ENCODE measurements around the gene TNNI2. TPM values are rescaled to one million over a fixed set of nuclear protein-coding genes. Genes with fewer than 3 reads are reported as not detected.

The TNNI2 gene
- polyA plus RNA-seq, 1 donor from 2014 or later = not detected

GRCh38 chr11:1842149-1843097, 3.6 kb downstream of the TNNI2 start:
- H3F3A ChIP-seq (ENCODE audit: insufficient read depth, low read length, poor library complexity, severe bottlenecking) = no peaks in the 10 kb centered on the region
- H3K9ac ChIP-seq (ENCODE audit: low read length) = no peak overlapping the region
- no peak overlapping the region for H3K27ac ChIP-seq (ENCODE audit: low read length)
- no peak overlapping the region for H3K4me2 ChIP-seq (ENCODE audit: low read length)
- H3K36me3 ChIP-seq (ENCODE audit: insufficient read depth, low read length) = no peaks in the 10 kb centered on the region
- TF ChIP-seq MXI1 (conservative IDR thresholded peaks at IDR 0.05; ENCODE audit: poor library complexity, severe bottlenecking) = no peak
- TF ChIP-seq EP300 (conservative IDR thresholded peaks at IDR 0.05; ENCODE audit: poor library complexity, severe bottlenecking) = no peak
- TF ChIP-seq SMC3 (conservative IDR thresholded peaks at IDR 0.05; ENCODE audit: poor library complexity) = no peak
- no peak for TF ChIP-seq CTCF (IDR thresholded peaks at IDR 0.05; ENCODE audit: poor library complexity, severe bottlenecking)
- no peak for TF ChIP-seq RAD21 (conservative IDR thresholded peaks at IDR 0.05)
- no peak for TF ChIP-seq REST (IDR thresholded peaks at IDR 0.05; ENCODE audit: borderline replicate concordance)
- TF ChIP-seq EZH2 (IDR thresholded peaks at IDR 0.05; ENCODE audit: borderline replicate concordance, insufficient read depth, low read length, poor library complexity, severe bottlenecking) = no peak
- no peak for TF ChIP-seq POLR2AphosphoS5 (IDR thresholded peaks at IDR 0.05)
- TF ChIP-seq TAF1 (IDR thresholded peaks at IDR 0.05; ENCODE audit: low read depth) = no peak
- no peaks in the 10 kb centered on the region for H3K9me2 ChIP-seq (ENCODE audit: insufficient read depth, low read length)
- no peaks in the 10 kb centered on the region for H4K20me1 ChIP-seq (ENCODE audit: insufficient read depth)
- no peak overlapping the region for H3K4me3 ChIP-seq (ENCODE audit: low read length)
- no peak overlapping the region for H2AFZ ChIP-seq (ENCODE audit: low read depth, low read length)
- H3K79me2 ChIP-seq (replicated peaks; ENCODE audit: insufficient read depth, low read length) = no peaks in the 10 kb centered on the region
- H3K9me3 ChIP-seq (ENCODE audit: low read length) = no peaks in the 10 kb centered on the region
- no peaks in the 10 kb centered on the region for H3K27me3 ChIP-seq (ENCODE audit: insufficient read depth, low read depth, low read length)

GRCh38 chr11:1843098-1843473, 4.3 kb downstream of the TNNI2 start:
- no peak overlapping the region for H3K27ac ChIP-seq (ENCODE audit: low read length)
- H3F3A ChIP-seq (ENCODE audit: insufficient read depth, low read length, poor library complexity, severe bottlenecking) = no peaks in the 10 kb centered on the region
- H3K9me3 ChIP-seq (ENCODE audit: low read length) = no peaks in the 10 kb centered on the region
- H3K36me3 ChIP-seq (ENCODE audit: insufficient read depth, low read length) = no peaks in the 10 kb centered on the region
- TF ChIP-seq MXI1 (conservative IDR thresholded peaks at IDR 0.05; ENCODE audit: poor library complexity, severe bottlenecking) (no peak), REST (IDR thresholded peaks at IDR 0.05; ENCODE audit: borderline replicate concordance) (no peak), RAD21 (conservative IDR thresholded peaks at IDR 0.05) (no peak), POLR2AphosphoS5 (IDR thresholded peaks at IDR 0.05) (no peak), CTCF (IDR thresholded peaks at IDR 0.05; ENCODE audit: poor library complexity, severe bottlenecking) (no peak), TAF1 (IDR thresholded peaks at IDR 0.05; ENCODE audit: low read depth) (no peak), SMC3 (conservative IDR thresholded peaks at IDR 0.05; ENCODE audit: poor library complexity) (no peak), EZH2 (IDR thresholded peaks at IDR 0.05; ENCODE audit: borderline replicate concordance, insufficient read depth, low read length, poor library complexity, severe bottlenecking) (no peak), EP300 (conservative IDR thresholded peaks at IDR 0.05; ENCODE audit: poor library complexity, severe bottlenecking) (no peak)
- no peaks in the 10 kb centered on the region for H3K27me3 ChIP-seq (ENCODE audit: insufficient read depth, low read depth, low read length)
- H3K79me2 ChIP-seq (replicated peaks; ENCODE audit: insufficient read depth, low read length) = no peaks in the 10 kb centered on the region
- no peaks in the 10 kb centered on the region for H4K20me1 ChIP-seq (ENCODE audit: insufficient read depth)
- no peak overlapping the region for H2AFZ ChIP-seq (ENCODE audit: low read depth, low read length)
- H3K4me2 ChIP-seq (ENCODE audit: low read length) = no peak overlapping the region
- H3K9me2 ChIP-seq (ENCODE audit: insufficient read depth, low read length) = no peaks in the 10 kb centered on the region
- no peak overlapping the region for H3K9ac ChIP-seq (ENCODE audit: low read length)
- no peak overlapping the region for H3K4me3 ChIP-seq (ENCODE audit: low read length)
